HG03575 (cell line): ENCODE measurements around the gene COX14.
A peak's percentile ranks its signal among the peaks of the same experiment; 100 is the strongest.

Source experiments
- ATAC-seq: cut with Tn5 transposase; IDR thresholded peaks from one replicate; pipeline ENCODE4 v1.9.1; 2021; ENCODE audit not compliant: unreplicated experiment, insufficient number of reproducible peaks, low FRiP score; ENCODE audit errors: extremely low read depth

Gene COX14

DNA sequence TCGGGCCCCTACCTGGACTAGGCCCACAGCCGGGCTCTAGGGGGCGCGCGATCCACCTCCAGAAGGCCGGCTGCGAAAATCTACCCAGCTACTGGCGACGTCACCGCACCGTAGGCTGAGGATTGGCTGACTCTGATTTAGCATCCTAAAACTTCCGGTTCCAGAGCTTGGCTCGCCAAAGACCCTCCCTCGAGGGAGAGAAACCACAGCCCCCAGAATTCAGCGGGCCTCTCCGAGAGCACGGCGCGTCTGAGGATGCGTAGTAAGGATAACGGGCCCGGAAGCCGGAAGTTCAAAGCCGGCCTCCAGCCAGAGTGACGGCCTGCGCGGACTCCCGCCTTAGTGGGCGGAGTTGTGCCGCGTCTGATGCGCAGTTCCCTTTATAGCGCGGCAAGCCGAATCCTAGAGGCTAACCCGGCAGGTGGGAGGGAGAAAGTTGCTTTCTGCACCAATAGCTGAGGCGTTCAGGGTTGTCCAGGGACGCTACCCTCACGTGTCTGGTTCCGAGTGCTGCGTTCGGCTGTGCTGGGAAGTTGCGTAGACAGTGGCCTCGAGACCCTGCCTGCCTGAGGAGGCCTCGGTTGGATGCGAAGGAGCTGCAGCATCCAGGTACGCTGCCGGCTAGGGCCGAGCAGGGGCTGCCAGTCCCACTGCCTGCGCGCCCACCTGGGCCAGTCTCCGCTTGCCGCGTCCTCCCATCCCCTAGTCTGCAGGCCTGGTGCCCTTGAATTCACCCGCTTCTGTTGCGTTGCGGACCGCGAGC lies at the start of gene COX14:
TSS of gene COX14 (plus strand) at position 544 of the 763 bp plus-strand sequence. CDS start 7,808 bp downstream, outside the sequence.
- ATAC-seq = peak; percentile 63

DNA sequence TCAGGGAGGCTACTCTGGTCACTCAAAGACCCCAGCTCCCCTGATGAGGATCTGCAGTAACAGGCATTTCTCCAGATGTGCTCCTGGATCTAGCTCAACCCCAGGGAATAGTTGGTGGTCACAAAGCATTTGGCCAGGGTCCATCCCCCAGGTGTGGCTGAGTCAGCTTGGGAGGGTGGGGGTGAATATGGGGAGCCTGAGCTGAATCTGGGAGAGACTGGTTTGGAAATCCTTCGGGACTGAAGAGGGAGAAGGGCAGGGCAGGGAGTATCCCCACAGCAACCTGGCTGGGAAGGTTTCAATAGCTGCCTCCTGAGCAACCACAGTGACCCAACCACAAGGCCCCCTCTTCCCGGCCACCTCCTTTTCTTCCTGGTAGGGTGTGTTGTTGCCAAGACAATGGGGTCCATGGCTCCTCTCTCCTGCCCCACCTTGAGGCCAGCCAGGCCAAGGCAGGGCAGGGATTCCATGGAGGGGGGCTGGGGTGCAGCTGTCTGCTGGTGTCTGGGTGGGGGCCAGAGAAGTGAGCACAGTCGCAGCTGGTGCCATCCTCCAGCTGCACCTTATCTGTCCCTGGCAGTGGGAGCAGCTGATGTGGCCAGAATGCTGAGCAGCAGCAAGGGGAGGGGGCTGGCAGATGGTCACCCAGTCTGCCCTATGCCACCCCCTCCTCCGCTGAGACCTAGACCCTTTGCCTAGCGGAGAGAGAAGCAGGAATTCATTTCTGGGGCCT lies 49.1 kb upstream of the COX14 start:
- ATAC-seq = no peak

DNA sequence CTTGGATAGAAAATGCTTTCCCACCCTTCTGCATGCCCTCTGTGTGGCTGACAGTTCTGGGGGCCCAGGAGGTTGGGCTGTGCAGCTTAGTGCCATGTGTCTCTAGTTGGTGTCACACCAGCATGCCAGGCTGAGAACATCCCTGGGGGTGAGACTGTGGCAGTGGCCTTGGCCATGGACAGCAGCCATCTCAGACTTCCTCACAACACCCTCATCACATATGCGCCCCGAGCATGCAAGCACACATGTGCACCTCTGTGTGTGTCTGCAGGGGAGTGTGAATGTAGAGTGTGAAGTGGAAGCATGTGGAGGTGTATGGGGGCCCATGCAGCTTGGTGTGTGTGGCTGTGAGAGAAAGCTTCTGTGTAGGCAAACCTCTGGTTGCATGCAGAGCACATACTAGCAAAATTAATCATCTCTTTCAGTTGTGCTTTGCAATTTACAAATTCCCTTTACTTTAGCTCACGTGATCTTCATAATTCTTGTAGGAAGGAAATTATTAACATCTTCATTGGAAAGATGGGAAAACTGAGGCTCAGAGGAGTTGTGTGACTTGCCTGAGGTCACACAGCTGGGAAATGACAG lies 46.2 kb upstream of the COX14 start:
- no peak for ATAC-seq

DNA sequence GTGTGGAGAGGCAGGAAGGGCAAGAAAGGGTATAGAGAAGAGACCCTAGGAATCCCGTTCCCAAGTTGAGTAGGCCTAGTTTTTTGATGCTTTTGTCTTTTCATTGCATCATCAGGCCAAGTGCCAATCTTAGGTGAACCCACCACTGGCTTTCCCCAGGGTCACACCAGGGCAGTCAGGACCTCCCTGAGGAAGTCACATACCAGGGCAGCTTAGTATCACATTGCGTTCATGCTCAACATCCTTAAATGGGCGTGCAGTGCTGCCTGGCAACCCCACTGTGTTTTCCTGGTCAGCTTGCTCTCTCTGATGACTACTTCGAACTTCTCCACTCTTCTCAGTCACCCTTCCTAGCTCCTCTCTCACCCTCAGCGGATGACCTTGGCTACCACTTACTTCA lies 45.6 kb upstream of the COX14 start:
- ATAC-seq = no peak

DNA sequence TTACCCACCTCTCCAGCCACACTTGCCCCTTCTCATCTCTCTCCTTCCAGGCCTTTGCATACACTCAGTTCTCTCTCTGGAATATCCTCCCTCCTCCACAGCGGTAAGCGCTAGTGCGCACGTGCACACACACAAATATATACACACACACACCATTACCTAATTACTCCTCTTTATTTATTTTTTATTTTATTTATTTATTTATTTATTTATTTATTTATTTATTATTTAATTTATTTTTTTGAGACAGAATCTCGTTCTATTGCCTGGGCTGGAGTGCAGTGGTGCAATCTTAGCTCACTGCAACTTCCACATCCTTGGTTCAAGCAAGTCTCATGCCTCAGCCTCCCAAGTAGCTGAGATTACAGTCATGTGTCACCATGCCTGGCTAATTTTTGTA lies 43.0 kb upstream of the COX14 start:
- ATAC-seq = no peak

DNA sequence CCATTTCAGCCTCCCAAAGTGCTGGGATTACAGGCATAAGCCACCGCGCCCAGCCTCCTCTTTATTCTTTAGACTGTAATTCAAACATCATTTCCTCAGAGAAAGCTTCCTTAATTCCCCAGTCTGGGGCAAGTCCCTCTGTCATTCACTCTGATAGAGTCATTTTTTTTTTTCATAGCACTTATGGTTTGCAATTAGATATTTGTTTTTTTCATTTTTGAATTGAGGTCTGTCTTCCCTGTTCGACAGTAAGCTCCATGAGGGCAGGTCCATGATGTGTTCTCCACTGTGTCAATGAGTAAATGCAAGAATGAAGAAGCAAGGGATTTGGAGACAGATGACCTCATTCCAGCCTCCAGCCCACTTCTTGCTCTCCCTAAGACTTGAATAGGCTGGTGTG lies 42.5 kb upstream of the COX14 start:
- ATAC-seq = no peak

DNA sequence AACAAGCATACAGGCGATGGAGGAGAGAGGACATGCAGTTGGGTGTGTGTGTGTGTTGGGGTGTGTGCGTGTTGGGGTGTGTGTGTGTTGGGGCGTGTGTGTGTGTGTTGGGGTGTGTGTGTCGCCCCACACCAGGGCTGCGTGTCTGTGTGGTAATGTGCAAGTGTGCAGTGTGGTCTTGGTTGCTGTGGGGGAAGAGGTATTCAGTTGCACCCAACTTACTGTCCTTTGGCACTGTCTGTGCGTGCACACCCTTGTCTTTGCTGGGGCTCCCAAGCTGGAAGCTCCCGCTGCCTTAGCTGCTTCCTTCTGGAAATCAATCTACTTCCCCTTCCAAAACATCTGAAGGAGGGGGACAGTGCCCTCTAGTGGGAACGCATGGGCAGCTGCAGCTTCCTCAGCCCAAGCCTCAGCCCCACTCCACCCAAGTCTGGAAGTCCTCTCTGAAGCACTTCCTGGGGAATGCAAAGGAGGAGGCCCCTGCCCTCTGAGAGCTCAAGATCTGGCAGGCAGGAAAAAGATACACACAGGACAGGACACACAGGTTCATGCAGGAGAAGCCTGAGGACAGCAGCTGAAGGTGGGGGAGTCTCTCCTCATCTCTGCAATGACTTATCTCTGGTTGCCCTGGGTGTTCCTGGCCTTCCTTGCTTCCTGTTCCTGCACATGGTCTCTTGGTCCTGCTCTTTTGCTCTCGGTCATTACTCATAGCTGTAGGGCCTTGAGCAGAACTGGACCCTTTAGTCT lies 41.5 kb upstream of the COX14 start:
- ATAC-seq = no peak

DNA sequence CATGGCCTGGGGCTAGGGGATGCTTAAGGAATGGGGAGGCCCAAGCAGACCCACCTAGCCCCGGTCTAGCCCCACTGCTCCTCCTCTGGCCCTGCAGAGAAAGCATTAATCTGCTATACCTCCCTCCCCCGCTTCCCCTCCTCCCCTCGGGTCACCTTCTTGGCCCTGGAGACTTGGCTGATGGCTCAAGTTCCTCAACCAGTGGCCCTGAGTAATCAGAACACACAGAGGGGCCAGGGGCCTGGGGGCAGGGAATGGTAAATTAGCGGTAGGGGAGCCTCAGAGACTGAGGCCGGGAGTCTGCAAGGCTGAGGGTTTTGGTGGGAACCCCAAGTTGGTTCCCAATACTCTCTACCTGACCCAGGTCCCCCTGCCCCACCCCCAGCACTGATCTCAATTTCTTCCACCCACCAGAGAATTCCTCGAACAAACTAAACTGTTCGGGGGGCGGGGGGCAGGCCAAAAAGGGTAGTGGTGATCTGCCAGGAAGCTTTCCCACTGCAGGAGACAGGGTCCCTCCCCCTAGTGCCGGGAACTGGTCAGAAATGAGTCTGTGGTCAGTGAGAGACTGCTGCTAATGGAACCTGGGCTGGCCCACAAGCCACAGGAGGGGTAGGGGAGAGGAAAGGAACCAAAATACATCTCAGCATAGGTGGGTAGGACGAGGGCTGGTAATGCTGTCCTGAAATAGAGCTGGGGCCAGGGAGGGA lies 39.7 kb upstream of the COX14 start:
- ATAC-seq = no peak

DNA sequence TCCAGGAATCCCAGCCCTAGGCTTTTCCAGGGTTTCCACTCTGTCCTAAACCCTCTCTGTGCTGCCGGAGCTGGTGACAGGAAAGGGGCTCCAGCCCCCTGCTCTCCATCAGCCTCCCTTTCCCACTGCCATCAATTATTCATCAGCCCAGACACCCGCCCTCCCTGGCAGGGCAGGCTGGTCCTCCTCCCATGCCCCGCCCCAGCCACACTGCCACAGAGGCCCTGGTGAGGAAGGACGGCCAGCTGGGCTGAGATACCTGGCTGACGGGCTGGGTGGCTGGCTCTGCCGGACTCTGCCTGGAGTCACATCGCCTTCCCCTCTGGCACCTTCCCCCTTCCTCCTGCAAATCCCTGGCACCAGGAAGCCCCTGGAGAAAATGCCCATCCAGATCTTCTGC lies 38.8 kb upstream of the COX14 start:
- ATAC-seq = no peak

DNA sequence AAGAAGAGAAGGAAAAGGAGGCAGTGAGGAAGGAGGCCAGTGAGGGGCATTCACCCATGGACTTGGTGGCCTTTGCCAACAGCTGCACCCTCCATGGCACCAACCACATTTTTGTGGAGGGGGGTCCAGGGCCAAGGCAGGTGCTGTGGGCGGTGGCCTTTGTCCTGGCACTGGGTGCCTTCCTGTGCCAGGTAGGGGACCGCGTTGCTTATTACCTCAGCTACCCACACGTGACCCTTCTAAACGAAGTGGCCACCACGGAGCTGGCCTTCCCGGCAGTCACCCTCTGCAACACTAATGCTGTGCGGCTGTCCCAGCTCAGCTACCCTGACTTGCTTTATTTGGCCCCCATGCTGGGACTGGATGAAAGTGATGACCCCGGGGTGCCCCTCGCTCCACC lies 38.3 kb upstream of the COX14 start:
- no peak for ATAC-seq

DNA sequence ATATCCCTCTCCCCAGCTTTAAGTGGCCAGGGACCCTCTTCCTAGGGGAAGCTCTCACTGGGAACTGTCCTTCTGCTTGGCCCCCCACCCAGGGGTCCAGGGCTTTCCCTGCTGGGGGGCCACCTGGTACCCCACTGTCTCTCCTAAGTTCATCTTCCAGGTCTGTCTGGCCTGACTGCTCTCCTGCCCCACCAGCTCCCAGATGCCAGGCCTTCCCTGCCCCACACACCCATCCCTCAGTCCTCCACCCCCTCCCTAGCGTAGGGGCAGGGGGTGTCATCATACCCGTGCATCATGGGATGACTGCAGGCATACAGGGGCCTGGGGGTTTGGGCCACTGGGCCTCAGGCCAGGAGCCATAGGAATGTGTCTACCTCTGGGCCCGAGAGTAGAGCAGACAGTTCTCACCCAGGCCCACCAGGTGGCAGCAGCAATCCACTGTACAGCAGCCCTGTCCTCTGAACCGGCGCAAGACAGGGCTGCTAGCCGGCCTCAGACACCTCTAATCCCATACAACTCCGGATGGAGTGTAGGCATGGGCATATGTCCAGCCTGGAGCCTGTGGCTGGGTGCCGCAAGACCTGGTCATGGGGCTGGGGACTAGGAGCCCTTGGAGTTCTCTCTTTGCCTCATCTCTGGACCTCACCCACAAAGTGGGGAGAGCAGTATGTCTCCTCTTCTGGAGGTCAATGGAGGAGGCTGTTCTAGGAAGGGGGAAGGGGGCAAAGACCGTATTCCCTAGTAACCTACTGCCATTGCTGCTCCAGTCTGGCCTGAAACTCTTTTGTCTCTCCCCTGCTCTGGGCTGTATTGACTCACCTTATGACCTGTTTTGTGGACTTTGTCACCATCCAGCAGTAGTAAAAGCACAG lies 36.9 kb upstream of the COX14 start:
- ATAC-seq = no peak

DNA sequence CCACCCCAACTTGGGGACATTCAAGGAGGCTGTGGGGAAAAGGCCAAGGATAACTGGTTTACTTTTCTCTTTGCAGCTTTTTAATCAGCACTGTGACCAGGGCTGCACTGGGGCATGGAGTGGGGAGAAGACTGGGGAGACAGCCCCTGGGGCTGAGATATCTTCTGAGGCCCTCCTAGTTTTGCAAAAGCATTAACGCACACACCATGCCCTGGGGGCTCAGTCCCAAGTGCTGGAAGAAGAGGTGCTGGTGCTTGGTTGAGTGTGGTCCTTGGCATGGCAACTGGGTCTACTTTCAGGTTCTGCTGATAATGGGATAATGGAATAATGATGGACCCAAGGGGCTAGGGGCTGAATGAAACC lies 36.2 kb upstream of the COX14 start:
- no peak for ATAC-seq

DNA sequence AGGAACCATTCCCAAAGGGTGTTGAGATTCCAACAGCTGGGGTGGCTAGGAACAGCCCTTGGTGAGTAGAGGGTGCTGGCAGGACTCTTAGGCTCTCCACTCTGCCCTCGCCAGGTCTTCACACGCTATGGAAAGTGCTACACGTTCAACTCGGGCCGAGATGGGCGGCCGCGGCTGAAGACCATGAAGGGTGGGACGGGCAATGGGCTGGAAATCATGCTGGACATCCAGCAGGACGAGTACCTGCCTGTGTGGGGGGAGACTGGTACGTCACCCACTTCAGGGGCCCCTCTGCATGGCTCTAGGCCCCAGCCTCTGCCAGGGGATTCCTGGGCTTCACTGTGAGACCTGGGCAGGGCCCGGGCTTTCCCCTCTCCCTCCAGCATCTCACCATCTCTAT lies 34.9 kb upstream of the COX14 start:
- no peak for ATAC-seq

DNA sequence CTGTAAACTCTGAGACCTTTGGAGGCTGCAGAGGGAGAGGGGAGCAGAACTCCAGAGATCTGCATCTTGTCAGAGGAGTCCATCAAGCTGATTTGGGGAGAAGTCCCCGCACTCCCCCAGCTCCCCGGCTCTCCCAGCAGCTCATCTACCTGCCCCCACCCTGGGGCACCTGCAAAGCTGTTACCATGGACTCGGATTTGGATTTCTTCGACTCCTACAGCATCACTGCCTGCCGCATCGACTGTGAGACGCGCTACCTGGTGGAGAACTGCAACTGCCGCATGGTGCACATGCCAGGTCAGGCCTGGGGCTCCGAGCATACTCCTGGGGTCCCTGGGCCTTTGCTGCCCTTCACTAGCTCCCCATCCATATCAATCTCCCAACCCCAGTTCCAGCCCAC lies 33.8 kb upstream of the COX14 start:
- ATAC-seq = no peak

DNA sequence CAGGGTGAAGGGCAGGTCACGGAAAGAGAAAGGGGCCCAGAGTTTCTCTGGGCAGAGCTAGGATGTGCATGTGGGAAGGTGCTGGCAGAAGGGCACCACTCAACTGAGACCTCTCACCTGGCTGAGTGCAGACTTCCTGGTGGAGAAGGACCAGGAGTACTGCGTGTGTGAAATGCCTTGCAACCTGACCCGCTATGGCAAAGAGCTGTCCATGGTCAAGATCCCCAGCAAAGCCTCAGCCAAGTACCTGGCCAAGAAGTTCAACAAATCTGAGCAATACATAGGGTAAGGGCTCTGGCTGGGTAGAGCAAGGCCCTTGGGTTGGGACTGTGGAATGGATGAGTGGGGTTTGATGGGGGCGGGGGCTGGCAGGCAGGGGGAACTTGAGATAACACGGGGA lies 32.3 kb upstream of the COX14 start:
- ATAC-seq = no peak

DNA sequence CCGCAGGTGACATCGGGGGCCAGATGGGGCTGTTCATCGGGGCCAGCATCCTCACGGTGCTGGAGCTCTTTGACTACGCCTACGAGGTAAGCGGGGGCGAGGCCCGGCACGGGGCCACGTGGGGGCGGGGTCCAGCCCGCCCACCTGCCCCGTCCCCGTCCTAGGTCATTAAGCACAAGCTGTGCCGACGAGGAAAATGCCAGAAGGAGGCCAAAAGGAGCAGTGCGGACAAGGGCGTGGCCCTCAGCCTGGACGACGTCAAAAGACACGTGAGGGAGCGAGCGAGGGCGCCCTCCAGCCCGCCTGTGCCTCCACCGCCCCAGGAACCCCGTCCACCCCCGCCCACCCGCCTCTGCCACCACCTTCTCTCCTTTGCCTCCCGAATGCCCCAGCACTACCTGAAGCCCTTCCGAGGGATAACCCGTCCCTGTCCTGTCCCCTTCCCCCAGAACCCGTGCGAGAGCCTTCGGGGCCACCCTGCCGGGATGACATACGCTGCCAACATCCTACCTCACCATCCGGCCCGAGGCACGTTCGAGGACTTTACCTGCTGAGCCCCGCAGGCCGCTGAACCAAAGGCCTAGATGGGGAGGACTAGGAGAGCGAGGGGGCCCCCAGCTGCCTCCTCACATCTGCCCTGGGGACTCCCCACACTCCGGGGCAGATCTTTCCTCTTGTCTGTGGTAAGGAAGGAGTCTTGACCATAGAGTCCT lies 30.8 kb upstream of the COX14 start:
- ATAC-seq = no peak

DNA sequence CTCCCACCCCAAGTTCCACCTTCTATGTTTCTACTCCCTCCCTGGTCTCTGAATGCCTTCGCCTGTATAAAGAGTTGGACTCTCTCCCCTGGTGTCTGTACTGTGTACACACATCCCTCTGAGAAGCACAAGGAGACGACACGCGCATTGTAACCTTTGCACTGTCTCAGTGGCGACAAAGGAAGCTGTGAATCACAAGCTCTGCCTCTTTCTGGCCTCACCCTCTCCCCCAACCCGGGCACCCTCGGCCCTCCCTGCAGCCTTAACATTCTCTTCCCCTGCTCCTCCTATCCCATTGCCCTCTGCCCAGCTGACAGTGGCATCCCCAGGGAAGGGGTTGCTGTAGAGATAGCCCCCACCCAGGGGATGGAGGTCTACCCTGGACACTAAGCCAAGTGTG lies 29.4 kb upstream of the COX14 start:
- ATAC-seq = no peak

DNA sequence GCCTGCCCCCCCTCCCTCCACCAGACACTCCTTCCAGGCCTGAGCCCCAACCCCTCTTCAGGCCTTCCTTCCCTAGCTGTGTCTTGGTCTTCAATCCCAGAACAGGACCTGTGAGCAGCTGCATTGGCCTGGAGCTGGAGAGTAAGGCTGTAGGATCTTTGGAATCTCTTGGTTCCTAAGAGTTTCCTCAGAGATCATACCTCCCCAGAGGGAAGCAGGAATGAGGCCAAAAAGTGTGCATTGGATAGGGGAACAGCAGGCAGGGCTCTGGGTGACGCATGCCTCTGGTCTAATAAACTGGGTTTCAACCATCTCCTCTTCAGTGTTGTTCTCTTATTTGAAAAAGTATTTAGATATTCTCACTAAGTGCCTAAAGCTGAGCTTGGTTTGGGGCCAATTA lies 28.7 kb upstream of the COX14 start:
- no peak for ATAC-seq
